ENCODE measurements around the gene PDE2A.

- TF ChIP-seq, protein P1, sequence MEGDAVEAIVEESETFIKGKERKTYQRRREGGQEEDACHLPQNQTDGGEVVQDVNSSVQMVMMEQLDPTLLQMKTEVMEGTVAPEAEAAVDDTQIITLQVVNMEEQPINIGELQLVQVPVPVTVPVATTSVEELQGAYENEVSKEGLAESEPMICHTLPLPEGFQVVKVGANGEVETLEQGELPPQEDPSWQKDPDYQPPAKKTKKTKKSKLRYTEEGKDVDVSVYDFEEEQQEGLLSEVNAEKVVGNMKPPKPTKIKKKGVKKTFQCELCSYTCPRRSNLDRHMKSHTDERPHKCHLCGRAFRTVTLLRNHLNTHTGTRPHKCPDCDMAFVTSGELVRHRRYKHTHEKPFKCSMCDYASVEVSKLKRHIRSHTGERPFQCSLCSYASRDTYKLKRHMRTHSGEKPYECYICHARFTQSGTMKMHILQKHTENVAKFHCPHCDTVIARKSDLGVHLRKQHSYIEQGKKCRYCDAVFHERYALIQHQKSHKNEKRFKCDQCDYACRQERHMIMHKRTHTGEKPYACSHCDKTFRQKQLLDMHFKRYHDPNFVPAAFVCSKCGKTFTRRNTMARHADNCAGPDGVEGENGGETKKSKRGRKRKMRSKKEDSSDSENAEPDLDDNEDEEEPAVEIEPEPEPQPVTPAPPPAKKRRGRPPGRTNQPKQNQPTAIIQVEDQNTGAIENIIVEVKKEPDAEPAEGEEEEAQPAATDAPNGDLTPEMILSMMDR (IDR thresholded peaks at IDR 0.05), result no peak
- no peak for TF ChIP-seq POLR2A (IDR thresholded peaks at IDR 0.05)
Observed at GRCh38 chr11:72673284-72673942, 809 bp downstream of the PDE2A start.
